ENCODE data around the gene FAM186B. TPM values are rescaled to one million over a fixed set of nuclear protein-coding genes. Genes with fewer than 3 reads are reported as not detected.

The FAM186B gene
- total RNA-seq, 1 experiment from 2014 or later, result 0.42 TPM

- no peak for TF ChIP-seq TCF7L2 (IDR thresholded peaks at IDR 0.05; ENCODE audit: borderline replicate concordance, extremely low read depth, insufficient read depth, insufficient read length)
- TF ChIP-seq, protein P1, sequence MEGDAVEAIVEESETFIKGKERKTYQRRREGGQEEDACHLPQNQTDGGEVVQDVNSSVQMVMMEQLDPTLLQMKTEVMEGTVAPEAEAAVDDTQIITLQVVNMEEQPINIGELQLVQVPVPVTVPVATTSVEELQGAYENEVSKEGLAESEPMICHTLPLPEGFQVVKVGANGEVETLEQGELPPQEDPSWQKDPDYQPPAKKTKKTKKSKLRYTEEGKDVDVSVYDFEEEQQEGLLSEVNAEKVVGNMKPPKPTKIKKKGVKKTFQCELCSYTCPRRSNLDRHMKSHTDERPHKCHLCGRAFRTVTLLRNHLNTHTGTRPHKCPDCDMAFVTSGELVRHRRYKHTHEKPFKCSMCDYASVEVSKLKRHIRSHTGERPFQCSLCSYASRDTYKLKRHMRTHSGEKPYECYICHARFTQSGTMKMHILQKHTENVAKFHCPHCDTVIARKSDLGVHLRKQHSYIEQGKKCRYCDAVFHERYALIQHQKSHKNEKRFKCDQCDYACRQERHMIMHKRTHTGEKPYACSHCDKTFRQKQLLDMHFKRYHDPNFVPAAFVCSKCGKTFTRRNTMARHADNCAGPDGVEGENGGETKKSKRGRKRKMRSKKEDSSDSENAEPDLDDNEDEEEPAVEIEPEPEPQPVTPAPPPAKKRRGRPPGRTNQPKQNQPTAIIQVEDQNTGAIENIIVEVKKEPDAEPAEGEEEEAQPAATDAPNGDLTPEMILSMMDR (IDR thresholded peaks at IDR 0.05 in 2 of 3, conservative IDR thresholded peaks at IDR 0.05 in 1 of 3; ENCODE audit: borderline replicate concordance in 1 of 3, insufficient read depth in 1 of 3, low read depth in 2 of 3, low read length in 2 of 3), result no peak
- no peak for TF ChIP-seq SIN3A (IDR thresholded peaks at IDR 0.05; ENCODE audit: low read depth)
- TF ChIP-seq YY1 (IDR thresholded peaks at IDR 0.05; ENCODE audit: extremely low read depth, insufficient replicate concordance, low read depth, low read length), result no peak
- TF ChIP-seq EZH2phosphoT487 (IDR thresholded peaks at IDR 0.05; ENCODE audit: borderline replicate concordance), result no peak
- TF ChIP-seq RAD21 (IDR thresholded peaks at IDR 0.05; ENCODE audit: low read depth), result no peak
- TF ChIP-seq, protein P2, sequence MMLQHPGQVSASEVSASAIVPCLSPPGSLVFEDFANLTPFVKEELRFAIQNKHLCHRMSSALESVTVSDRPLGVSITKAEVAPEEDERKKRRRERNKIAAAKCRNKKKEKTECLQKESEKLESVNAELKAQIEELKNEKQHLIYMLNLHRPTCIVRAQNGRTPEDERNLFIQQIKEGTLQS (IDR thresholded peaks at IDR 0.05), result no peak
- TF ChIP-seq ELF1 (IDR thresholded peaks at IDR 0.05; ENCODE audit: borderline replicate concordance, low read depth), result no peak
- TF ChIP-seq SRF (IDR thresholded peaks at IDR 0.05; ENCODE audit: low read depth), result no peak
- TF ChIP-seq, protein P3, sequence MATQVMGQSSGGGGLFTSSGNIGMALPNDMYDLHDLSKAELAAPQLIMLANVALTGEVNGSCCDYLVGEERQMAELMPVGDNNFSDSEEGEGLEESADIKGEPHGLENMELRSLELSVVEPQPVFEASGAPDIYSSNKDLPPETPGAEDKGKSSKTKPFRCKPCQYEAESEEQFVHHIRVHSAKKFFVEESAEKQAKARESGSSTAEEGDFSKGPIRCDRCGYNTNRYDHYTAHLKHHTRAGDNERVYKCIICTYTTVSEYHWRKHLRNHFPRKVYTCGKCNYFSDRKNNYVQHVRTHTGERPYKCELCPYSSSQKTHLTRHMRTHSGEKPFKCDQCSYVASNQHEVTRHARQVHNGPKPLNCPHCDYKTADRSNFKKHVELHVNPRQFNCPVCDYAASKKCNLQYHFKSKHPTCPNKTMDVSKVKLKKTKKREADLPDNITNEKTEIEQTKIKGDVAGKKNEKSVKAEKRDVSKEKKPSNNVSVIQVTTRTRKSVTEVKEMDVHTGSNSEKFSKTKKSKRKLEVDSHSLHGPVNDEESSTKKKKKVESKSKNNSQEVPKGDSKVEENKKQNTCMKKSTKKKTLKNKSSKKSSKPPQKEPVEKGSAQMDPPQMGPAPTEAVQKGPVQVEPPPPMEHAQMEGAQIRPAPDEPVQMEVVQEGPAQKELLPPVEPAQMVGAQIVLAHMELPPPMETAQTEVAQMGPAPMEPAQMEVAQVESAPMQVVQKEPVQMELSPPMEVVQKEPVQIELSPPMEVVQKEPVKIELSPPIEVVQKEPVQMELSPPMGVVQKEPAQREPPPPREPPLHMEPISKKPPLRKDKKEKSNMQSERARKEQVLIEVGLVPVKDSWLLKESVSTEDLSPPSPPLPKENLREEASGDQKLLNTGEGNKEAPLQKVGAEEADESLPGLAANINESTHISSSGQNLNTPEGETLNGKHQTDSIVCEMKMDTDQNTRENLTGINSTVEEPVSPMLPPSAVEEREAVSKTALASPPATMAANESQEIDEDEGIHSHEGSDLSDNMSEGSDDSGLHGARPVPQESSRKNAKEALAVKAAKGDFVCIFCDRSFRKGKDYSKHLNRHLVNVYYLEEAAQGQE (IDR thresholded peaks at IDR 0.05; ENCODE audit: low read depth), result no peak
- no peak for TF ChIP-seq JUND (IDR thresholded peaks at IDR 0.05)
- no peak for TF ChIP-seq ZFX (IDR thresholded peaks at IDR 0.05)
- TF ChIP-seq POLR2A (IDR thresholded peaks at IDR 0.05; ENCODE audit: borderline replicate concordance, extremely low read depth, insufficient read depth, insufficient read length), result no peak
- ATAC-seq (no peak), DNase-seq (ENCODE audit: low read depth, low spot score) (no peak)
- ChIA-PET RAD21 (ENCODE audit: low non-redundant PET in 1 of 2, low total read pairs in 2 of 2, uncharacterized antibody in 2 of 2, unreplicated experiment in 2 of 2) (no interaction called here), POLR2A (no interaction called here), CTCF (no interaction called here)
- Histone ChIP-seq H3K9ac (ENCODE audit: low read length) (no peak overlapping the region), H3K27me3 (ENCODE audit: insufficient read depth, low read length) (no peaks in the 10 kb centered on the region), H3K9me3 (ENCODE audit: control insufficient read depth in 1 of 2, insufficient read depth in 1 of 2, low read depth in 1 of 2, low read length in 2 of 2) (no peaks in the 10 kb centered on the region), H4K20me1 (ENCODE audit: insufficient read depth) (no peaks in the 10 kb centered on the region), H3K4me1 (ENCODE audit: control insufficient read depth in 1 of 2, insufficient read depth in 2 of 2, low read length in 2 of 2) (peaks cover 23 to 33% of the 10 kb centered on the region in 2 experiments), H3K79me2 (ENCODE audit: insufficient read depth, low read length) (peaks cover 16% of the 10 kb centered on the region), H2AFZ (ENCODE audit: low read depth, low read length, poor library complexity, severe bottlenecking) (no peak overlapping the region), H3K4me2 (ENCODE audit: low read length) (no peak overlapping the region), H3K4me3 (replicated peaks in 1 of 2; ENCODE audit: low read depth in 1 of 2, low read length in 2 of 2) (no peak overlapping the region), H3K27ac (ENCODE audit: low read depth, low read length) (no peak overlapping the region), H3K9me2 (ENCODE audit: insufficient read depth) (no peaks in the 10 kb centered on the region), H3K36me3 (ENCODE audit: control insufficient read depth in 1 of 2, insufficient read depth in 2 of 2, low read length in 2 of 2) (peaks cover 0 to 7% of the 10 kb centered on the region in 2 experiments; a peak in 2 of 4 replicates)
- intact Hi-C loops (cut with micrococcal nuclease), result no loop called here
- BruUV-seq (replicated peaks), result no TSS peak
Observed at GRCh38 chr12:49541911-49542505, 63.4 kb downstream of the FAM186B start.
